SK-N-SH (cell line): ENCODE measurements around the gene RPL22. TPM values are rescaled to one million over a fixed set of nuclear protein-coding genes. Genes with fewer than 3 reads are reported as not detected.

Experiments
- CTCF ChIA-PET: fragments of 300-600, 350-600 bp; formaldehyde crosslinking; extraction: SDS; loops from one replicate; lab custom pipeline; 2021; lab: Yijun Ruan, JAX
- POLR2A ChIA-PET: fragments of 350-600 bp; sonication (Branson Sonifier 250); formaldehyde crosslinking; extraction: SDS; loops from one replicate; lab custom pipeline; 2020; ENCODE audit warnings: antibody characterized with exemption, inconsistent platforms; lab: Yijun Ruan, JAX
- DNase-seq: peaks from one replicate; pipeline ENCODE4 v3.0.0; 2012
- H2AFZ ChIP-seq: fragments of 200-600 bp; sonication (generic); 2 replicates; pipeline ENCODE4 v1.8.1; 2016; ENCODE audit warnings: antibody characterized with exemption, mild to moderate bottlenecking, low read depth
- H3F3A ChIP-seq: fragments of 200-600 bp; sonication (generic); replicated peaks from 2 replicates; pipeline ENCODE3; 2016; ENCODE audit warnings: antibody characterized with exemption, mild to moderate bottlenecking; ENCODE audit not compliant: insufficient read depth
- H3K27ac ChIP-seq, 2 experiments: fragments of 200-500 bp in 1 of 2; fragments of 200-600 bp in 1 of 2; sonication (Bioruptor generic) in 1 of 2; sonication (generic), shearing (Covaris generic) in 1 of 2; 2 replicates each; pipeline versions ENCODE4 v1.5.1 to v1.6.1; 2014 to 2016; ENCODE audit warnings: low read depth in 2 of 2, inconsistent platforms in 1 of 2, low read length in 1 of 2, mild to moderate bottlenecking in 1 of 2, mixed read lengths in 1 of 2
- H3K27me3 ChIP-seq: fragments of 200-600 bp; sonication (generic), shearing (Covaris generic); 2 replicates; pipeline ENCODE4 v1.6.1; 2016; ENCODE audit warnings: mixed run types; ENCODE audit not compliant: insufficient read depth
- H3K36me3 ChIP-seq, 2 experiments: fragments of 200-500 bp in 1 of 2; fragments of 200-600 bp in 1 of 2; sonication (Bioruptor generic) in 1 of 2; sonication (generic) in 1 of 2; replicated peaks in 1 of 2; 2 replicates each; pipeline versions ENCODE3 to v1.5.1; 2014 to 2016; ENCODE audit warnings: low read length in 1 of 2, mild to moderate bottlenecking in 1 of 2; ENCODE audit not compliant: insufficient read depth in 2 of 2, control insufficient read depth in 1 of 2
- H3K4me1 ChIP-seq, 2 experiments: fragments of 200-500 bp in 1 of 2; fragments of 200-600 bp in 1 of 2; sonication (Bioruptor generic) in 1 of 2; sonication (generic), shearing (Covaris generic) in 1 of 2; 2 replicates each; pipeline versions ENCODE4 v1.5.1 to v1.6.1; 2014 to 2016; ENCODE audit warnings: low read depth in 1 of 2, low read length in 1 of 2, mixed run types in 1 of 2; ENCODE audit not compliant: insufficient read depth in 2 of 2, control insufficient read depth in 1 of 2
- H3K4me2 ChIP-seq: fragments of 200-600 bp; sonication (generic), shearing (Covaris generic); 2 replicates; pipeline ENCODE4 v1.6.1; 2017; ENCODE audit warnings: mixed run types
- H3K4me3 ChIP-seq, 2 experiments: fragments of 200-500 bp in 1 of 2; fragments of 200-600 bp in 1 of 2; sonication (Bioruptor generic) in 1 of 2; sonication (generic), shearing (Covaris generic) in 1 of 2; 2 replicates each; pipeline versions ENCODE4 v1.5.1 to v1.8.1; 2014 to 2016; ENCODE audit warnings: low read depth in 2 of 2, inconsistent platforms in 1 of 2, low read length in 1 of 2, mild to moderate bottlenecking in 1 of 2, mixed read lengths in 1 of 2, moderate library complexity in 1 of 2
- H3K79me2 ChIP-seq: fragments of 200-600 bp; sonication (generic); 2 replicates; pipeline ENCODE4 v1.8.1; 2017; ENCODE audit warnings: mild to moderate bottlenecking; ENCODE audit not compliant: insufficient read depth
- H3K9ac ChIP-seq: fragments of 200-600 bp; sonication (generic); 2 replicates; pipeline ENCODE4 v1.6.1; 2017; ENCODE audit warnings: mixed run types
- H3K9me2 ChIP-seq: fragments of 200-600 bp; sonication (generic); 2 replicates; pipeline ENCODE4 v1.6.1; 2017; ENCODE audit warnings: mixed run types
- H3K9me3 ChIP-seq: fragments of 200-600 bp; sonication (generic); 2 replicates; pipeline ENCODE4 v1.6.1; 2017; ENCODE audit warnings: mixed run types, mild to moderate bottlenecking, moderate library complexity
- H4K20me1 ChIP-seq: fragments of 200-600 bp; sonication (generic); 2 replicates; pipeline ENCODE4 v1.6.1; 2017; ENCODE audit warnings: mild to moderate bottlenecking, mixed run types; ENCODE audit not compliant: insufficient read depth
- CHD2 ChIP-seq: fragments of 150-350 bp; IDR thresholded peaks from 2 replicates; pipeline ENCODE4 v1.6.1; 2018; ENCODE audit warnings: low read length; ENCODE audit not compliant: partially characterized antibody
- ELF1 ChIP-seq: IDR thresholded peaks from 2 replicates; pipeline ENCODE4 v1.4.0; 2012
- EP300 ChIP-seq, 2 experiments: IDR thresholded peaks; 2 replicates each; pipeline versions ENCODE4 v1.4.0 to v1.6.1; 2012; ENCODE audit warnings: borderline replicate concordance in 1 of 2, low read depth in 1 of 2, low read length in 1 of 2
- EZH2phosphoT487 ChIP-seq: fragments of 200-600 bp; sonication (generic); IDR thresholded peaks from 2 replicates; pipeline ENCODE4 v1.6.1; 2017; ENCODE audit warnings: low read depth, mixed run types, mild to moderate bottlenecking, antibody characterized with exemption, moderate library complexity, borderline replicate concordance
- FOSL2 ChIP-seq: IDR thresholded peaks from 2 replicates; pipeline ENCODE4 v1.4.0; 2012; ENCODE audit warnings: low read depth, mild to moderate bottlenecking, moderate library complexity, borderline replicate concordance
- GABPA ChIP-seq: IDR thresholded peaks from 2 replicates; pipeline ENCODE4 v1.4.0; 2012; ENCODE audit warnings: low read depth, mild to moderate bottlenecking
- GATA2 ChIP-seq: sonication (generic); formaldehyde crosslinking; IDR thresholded peaks from 2 replicates; pipeline ENCODE4 v1.5.0; 2020; ENCODE audit warnings: mild to moderate bottlenecking, missing genetic modification reagents
- JUND ChIP-seq: IDR thresholded peaks from 2 replicates; pipeline ENCODE4 v1.4.0; 2012
- MEF2A ChIP-seq: IDR thresholded peaks from 2 replicates; pipeline ENCODE4 v1.4.0; 2012; ENCODE audit warnings: low read depth, borderline replicate concordance
- MXI1 ChIP-seq: IDR thresholded peaks from 2 replicates; pipeline ENCODE4 v1.6.1; 2012; ENCODE audit warnings: mild to moderate bottlenecking, low read depth, low read length, improper control_type of control experiment
- NFIC ChIP-seq: IDR thresholded peaks from 2 replicates; pipeline ENCODE4 v1.4.0; 2012; ENCODE audit warnings: borderline replicate concordance
- NRF1 ChIP-seq: IDR thresholded peaks from 2 replicates; pipeline ENCODE4 v1.6.1; 2012; ENCODE audit warnings: low read depth, mild to moderate bottlenecking, low read length
- POLR2AphosphoS5 ChIP-seq: IDR thresholded peaks from 2 replicates; pipeline ENCODE4 v1.6.1; 2012; ENCODE audit warnings: low read depth, low read length
- RAD21 ChIP-seq: IDR thresholded peaks from 2 replicates; pipeline ENCODE4 v1.6.1; 2012; ENCODE audit warnings: mild to moderate bottlenecking, low read length
- RCOR1 ChIP-seq: fragments of 150-350 bp; IDR thresholded peaks from 2 replicates; pipeline ENCODE4 v1.6.1; 2017; ENCODE audit warnings: antibody characterized with exemption, low read length
- RFX5 ChIP-seq: IDR thresholded peaks from 2 replicates; pipeline ENCODE4 v1.6.1; 2012; ENCODE audit warnings: mild to moderate bottlenecking, improper control_type of control experiment, low read length
- SIN3A ChIP-seq: IDR thresholded peaks from 2 replicates; pipeline ENCODE4 v1.6.1; 2012; ENCODE audit warnings: low read depth, mild to moderate bottlenecking, low read length, moderate library complexity, borderline replicate concordance
- SMC3 ChIP-seq: IDR thresholded peaks from 2 replicates; pipeline ENCODE4 v1.6.1; 2012; ENCODE audit warnings: low read depth, low read length, improper control_type of control experiment
- TAF1 ChIP-seq: IDR thresholded peaks from 2 replicates; pipeline ENCODE4 v1.6.1; 2012; ENCODE audit warnings: low read depth, mild to moderate bottlenecking, low read length, moderate library complexity, borderline replicate concordance
- TCF12 ChIP-seq: IDR thresholded peaks from 2 replicates; pipeline ENCODE4 v1.4.0; 2012
- TEAD4 ChIP-seq: IDR thresholded peaks from 2 replicates; pipeline ENCODE4 v1.4.0; 2012; ENCODE audit warnings: mild to moderate bottlenecking, borderline replicate concordance; ENCODE audit not compliant: insufficient read depth
- WGBS: methylation state at CpG from one replicate; pipeline ENCODE4 v1.1.6; 2017; ENCODE audit warnings: low lambda C conversion rate; 5-methylcytosine and 5-hydroxymethylcytosine counted together
- polyA plus RNA-seq, 3 experiments: library from polyadenylated mRNA; depleted of rRNA; stranded (reverse); fragments of >200 nt; gene quantifications; 2 replicates each; pipeline ENCODE4 v1.2.3, GENCODE V29; 2012
- TF ChIP-seq, protein P1 (sequence below): IDR thresholded peaks from 2 replicates; pipeline ENCODE4 v1.4.0; 2012; ENCODE audit warnings: low read depth
- TF ChIP-seq, protein P2 (sequence below): fragments of 150-350 bp; IDR thresholded peaks from 2 replicates; pipeline ENCODE4 v1.6.1; 2017; ENCODE audit warnings: antibody characterized with exemption, low read length, low read depth, borderline replicate concordance
- TF ChIP-seq, protein P3 (sequence below): IDR thresholded peaks from 2 replicates; pipeline ENCODE4 v1.4.0; 2012; ENCODE audit warnings: low read depth, borderline replicate concordance
- TF ChIP-seq, protein P4 (sequence below): fragments of 200-600 bp; sonication (generic); IDR thresholded peaks from 2 replicates; pipeline ENCODE4 v1.6.1; 2017; ENCODE audit warnings: antibody characterized with exemption, mild to moderate bottlenecking, moderate library complexity
- TF ChIP-seq, protein P5 (sequence below): fragments of 150-350 bp; IDR thresholded peaks from 2 replicates; pipeline ENCODE4 v1.6.1; 2016; ENCODE audit warnings: mild to moderate bottlenecking, low read depth, low read length

The RPL22 gene
- polyA plus RNA-seq, 1 of the 3 experiments (the other 2 are of a cell fraction), result 140 TPM

DNA sequence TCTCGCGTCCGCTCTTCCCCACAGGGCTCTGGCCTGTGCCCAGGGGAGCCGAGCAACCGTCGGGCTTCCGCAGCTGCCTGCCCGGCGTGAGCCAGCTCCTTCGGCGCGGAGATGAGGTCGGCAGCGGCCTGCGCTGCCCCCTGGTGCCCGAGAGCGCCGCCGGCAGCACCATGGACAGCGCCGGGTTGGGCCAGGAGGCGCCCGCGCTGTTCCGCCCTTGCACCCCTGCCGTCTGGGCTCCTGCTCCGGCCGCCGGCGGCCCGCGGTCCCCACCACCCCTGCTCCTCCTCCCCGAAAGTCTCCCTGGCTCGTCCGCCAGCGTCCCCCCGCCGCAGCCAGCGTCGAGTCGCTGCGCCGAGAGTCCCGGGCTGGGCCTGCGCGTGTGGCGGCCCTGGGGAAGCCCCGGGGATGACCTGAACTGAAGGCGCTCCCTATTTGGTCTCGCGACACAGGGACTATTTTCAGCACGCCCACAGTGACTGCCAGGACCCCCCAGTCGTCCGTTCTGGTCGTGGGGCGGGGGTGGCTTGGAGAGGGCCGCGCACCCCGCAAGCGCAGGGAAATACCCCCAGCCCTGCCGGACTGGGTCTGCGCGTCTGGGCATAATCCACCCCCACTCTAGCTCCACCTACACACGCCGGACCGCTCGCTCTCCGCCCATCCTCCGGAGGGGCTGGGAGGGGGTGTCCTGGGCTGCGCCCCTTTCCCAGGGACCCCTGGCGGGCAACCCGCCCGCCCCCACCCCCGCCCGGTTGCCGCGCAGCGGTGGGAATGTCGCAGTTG lies 45.9 kb upstream of the RPL22 start:
- Histone ChIP-seq H2AFZ (no peak overlapping the region), H3K27me3 (no peaks in the 10 kb centered on the region), H3K9me2 (no peaks in the 10 kb centered on the region), H3K4me3 (peak overlapping the region; percentile 44 to 48), H3K4me1 (no peaks in the 10 kb centered on the region; a peak in 1 of 4 replicates), H3K27ac (peak overlapping the region in 1 of 2 experiments; percentile 76; a peak in 2 of 4 replicates), H3K36me3 (no peaks in the 10 kb centered on the region), H3K9me3 (no peaks in the 10 kb centered on the region), H3K79me2 (no peaks in the 10 kb centered on the region), H3K9ac (no peak overlapping the region), H3F3A (no peaks in the 10 kb centered on the region), H3K4me2 (peak overlapping the region; percentile 65; the same call in 1 of the 2 replicates), H4K20me1 (peaks cover 3% of the 10 kb centered on the region; the same call in 1 of the 2 replicates)
- POLR2A ChIA-PET, result interaction anchor here (0.7 to 1.9 kb wide), 11 partner anchors 10 to 211 kb away, joined by 3 to 5 read pairs (median 3); partner anchors contain the start of gene ICMT
- peak; percentile 91 for DNase-seq
- CTCF ChIA-PET, result interaction anchor here (0.6 to 9.5 kb wide), 58 partner anchors 8 to 270 kb away, joined by 3 to 318 read pairs (median 6); partner anchors contain the start of genes GPR153, HES2, ICMT and NPHP4
- 1% methylated on average over 16 of the region's 79 CpGs for WGBS
- no peak for TF ChIP-seq RFX5
- TF ChIP-seq, protein P1, sequence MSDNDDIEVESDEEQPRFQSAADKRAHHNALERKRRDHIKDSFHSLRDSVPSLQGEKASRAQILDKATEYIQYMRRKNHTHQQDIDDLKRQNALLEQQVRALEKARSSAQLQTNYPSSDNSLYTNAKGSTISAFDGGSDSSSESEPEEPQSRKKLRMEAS, result peak; percentile 38; the same call in 1 of the 2 replicates
- TF ChIP-seq, protein P2, sequence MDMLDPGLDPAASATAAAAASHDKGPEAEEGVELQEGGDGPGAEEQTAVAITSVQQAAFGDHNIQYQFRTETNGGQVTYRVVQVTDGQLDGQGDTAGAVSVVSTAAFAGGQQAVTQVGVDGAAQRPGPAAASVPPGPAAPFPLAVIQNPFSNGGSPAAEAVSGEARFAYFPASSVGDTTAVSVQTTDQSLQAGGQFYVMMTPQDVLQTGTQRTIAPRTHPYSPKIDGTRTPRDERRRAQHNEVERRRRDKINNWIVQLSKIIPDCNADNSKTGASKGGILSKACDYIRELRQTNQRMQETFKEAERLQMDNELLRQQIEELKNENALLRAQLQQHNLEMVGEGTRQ, result no peak
- peak; percentile 73 for TF ChIP-seq SMC3
- TF ChIP-seq ELF1, result no peak
- peak; percentile 36; the same call in 1 of the 2 replicates for TF ChIP-seq NRF1
- no peak for TF ChIP-seq JUND
- 0 out of 2 replicates have a peak, but pooled peaks have one; percentile 42 for TF ChIP-seq RCOR1
- no peak for TF ChIP-seq TAF1
- peak; percentile 26; the same call in 1 of the 2 replicates for TF ChIP-seq MXI1
- TF ChIP-seq EP300 (IDR thresholded peaks at IDR 0.05; ENCODE audit: borderline replicate concordance in 1 of 2, low read depth in 1 of 2, low read length in 1 of 2), result no peak
- TF ChIP-seq SIN3A, result peak; percentile 85; the same call in 1 of the 2 replicates
- TF ChIP-seq, protein P3, sequence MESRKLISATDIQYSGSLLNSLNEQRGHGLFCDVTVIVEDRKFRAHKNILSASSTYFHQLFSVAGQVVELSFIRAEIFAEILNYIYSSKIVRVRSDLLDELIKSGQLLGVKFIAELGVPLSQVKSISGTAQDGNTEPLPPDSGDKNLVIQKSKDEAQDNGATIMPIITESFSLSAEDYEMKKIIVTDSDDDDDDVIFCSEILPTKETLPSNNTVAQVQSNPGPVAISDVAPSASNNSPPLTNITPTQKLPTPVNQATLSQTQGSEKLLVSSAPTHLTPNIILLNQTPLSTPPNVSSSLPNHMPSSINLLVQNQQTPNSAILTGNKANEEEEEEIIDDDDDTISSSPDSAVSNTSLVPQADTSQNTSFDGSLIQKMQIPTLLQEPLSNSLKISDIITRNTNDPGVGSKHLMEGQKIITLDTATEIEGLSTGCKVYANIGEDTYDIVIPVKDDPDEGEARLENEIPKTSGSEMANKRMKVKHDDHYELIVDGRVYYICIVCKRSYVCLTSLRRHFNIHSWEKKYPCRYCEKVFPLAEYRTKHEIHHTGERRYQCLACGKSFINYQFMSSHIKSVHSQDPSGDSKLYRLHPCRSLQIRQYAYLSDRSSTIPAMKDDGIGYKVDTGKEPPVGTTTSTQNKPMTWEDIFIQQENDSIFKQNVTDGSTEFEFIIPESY, result no peak
- no peak for TF ChIP-seq GABPA
- TF ChIP-seq, protein P4, sequence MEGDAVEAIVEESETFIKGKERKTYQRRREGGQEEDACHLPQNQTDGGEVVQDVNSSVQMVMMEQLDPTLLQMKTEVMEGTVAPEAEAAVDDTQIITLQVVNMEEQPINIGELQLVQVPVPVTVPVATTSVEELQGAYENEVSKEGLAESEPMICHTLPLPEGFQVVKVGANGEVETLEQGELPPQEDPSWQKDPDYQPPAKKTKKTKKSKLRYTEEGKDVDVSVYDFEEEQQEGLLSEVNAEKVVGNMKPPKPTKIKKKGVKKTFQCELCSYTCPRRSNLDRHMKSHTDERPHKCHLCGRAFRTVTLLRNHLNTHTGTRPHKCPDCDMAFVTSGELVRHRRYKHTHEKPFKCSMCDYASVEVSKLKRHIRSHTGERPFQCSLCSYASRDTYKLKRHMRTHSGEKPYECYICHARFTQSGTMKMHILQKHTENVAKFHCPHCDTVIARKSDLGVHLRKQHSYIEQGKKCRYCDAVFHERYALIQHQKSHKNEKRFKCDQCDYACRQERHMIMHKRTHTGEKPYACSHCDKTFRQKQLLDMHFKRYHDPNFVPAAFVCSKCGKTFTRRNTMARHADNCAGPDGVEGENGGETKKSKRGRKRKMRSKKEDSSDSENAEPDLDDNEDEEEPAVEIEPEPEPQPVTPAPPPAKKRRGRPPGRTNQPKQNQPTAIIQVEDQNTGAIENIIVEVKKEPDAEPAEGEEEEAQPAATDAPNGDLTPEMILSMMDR, result peak; percentile 65
- TF ChIP-seq EZH2phosphoT487, result no peak
- TF ChIP-seq TEAD4, result no peak
- TF ChIP-seq POLR2AphosphoS5, result no peak
- TF ChIP-seq NFIC, result no peak
- TF ChIP-seq CHD2, result no peak
- TF ChIP-seq TCF12, result no peak
- TF ChIP-seq GATA2 (CRISPR knock-in tag), result no peak
- no peak for TF ChIP-seq FOSL2
- peak; percentile 67 for TF ChIP-seq RAD21
- TF ChIP-seq MEF2A, result no peak
- TF ChIP-seq, protein P5, sequence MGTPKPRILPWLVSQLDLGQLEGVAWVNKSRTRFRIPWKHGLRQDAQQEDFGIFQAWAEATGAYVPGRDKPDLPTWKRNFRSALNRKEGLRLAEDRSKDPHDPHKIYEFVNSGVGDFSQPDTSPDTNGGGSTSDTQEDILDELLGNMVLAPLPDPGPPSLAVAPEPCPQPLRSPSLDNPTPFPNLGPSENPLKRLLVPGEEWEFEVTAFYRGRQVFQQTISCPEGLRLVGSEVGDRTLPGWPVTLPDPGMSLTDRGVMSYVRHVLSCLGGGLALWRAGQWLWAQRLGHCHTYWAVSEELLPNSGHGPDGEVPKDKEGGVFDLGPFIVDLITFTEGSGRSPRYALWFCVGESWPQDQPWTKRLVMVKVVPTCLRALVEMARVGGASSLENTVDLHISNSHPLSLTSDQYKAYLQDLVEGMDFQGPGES, result no peak
